GM20000 (cell line): ENCODE measurements around the gene DEFB132.

Experiments used
- DNase-seq: peaks from one replicate; pipeline ENCODE4 v3.0.0; 2012; ENCODE audit warnings: low spot score
- TF ChIP-seq, protein P1 (sequence below): IDR thresholded peaks from 2 replicates; pipeline ENCODE4 v1.5.1; 2012; ENCODE audit warnings: mild to moderate bottlenecking, control low read depth; ENCODE audit errors: extremely low read depth, missing control alignments

DEFB132 gene

DNA sequence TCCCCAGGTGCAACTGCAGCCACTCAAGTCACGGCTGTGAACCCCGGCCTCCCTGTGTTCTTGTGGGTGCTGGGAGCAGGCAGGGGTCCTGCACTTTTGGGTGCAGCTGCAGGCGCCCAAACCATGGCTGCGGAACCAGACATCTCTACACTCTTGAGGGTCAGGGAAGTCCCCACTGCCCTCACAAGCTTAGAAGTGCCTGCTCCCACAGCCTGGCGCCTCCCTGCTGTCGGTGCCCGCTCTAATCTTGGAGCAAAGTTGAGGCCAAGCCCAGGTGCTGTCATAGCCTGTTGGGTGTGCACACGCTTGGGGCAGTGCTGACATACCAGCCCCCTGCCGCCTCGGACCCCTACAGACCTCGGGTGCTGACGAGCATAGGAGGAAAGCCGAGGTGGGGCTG, 6.2 kb downstream of the DEFB132 start:
- TF ChIP-seq, protein P1, sequence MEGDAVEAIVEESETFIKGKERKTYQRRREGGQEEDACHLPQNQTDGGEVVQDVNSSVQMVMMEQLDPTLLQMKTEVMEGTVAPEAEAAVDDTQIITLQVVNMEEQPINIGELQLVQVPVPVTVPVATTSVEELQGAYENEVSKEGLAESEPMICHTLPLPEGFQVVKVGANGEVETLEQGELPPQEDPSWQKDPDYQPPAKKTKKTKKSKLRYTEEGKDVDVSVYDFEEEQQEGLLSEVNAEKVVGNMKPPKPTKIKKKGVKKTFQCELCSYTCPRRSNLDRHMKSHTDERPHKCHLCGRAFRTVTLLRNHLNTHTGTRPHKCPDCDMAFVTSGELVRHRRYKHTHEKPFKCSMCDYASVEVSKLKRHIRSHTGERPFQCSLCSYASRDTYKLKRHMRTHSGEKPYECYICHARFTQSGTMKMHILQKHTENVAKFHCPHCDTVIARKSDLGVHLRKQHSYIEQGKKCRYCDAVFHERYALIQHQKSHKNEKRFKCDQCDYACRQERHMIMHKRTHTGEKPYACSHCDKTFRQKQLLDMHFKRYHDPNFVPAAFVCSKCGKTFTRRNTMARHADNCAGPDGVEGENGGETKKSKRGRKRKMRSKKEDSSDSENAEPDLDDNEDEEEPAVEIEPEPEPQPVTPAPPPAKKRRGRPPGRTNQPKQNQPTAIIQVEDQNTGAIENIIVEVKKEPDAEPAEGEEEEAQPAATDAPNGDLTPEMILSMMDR, result no peak
- DNase-seq, result no peak

DNA sequence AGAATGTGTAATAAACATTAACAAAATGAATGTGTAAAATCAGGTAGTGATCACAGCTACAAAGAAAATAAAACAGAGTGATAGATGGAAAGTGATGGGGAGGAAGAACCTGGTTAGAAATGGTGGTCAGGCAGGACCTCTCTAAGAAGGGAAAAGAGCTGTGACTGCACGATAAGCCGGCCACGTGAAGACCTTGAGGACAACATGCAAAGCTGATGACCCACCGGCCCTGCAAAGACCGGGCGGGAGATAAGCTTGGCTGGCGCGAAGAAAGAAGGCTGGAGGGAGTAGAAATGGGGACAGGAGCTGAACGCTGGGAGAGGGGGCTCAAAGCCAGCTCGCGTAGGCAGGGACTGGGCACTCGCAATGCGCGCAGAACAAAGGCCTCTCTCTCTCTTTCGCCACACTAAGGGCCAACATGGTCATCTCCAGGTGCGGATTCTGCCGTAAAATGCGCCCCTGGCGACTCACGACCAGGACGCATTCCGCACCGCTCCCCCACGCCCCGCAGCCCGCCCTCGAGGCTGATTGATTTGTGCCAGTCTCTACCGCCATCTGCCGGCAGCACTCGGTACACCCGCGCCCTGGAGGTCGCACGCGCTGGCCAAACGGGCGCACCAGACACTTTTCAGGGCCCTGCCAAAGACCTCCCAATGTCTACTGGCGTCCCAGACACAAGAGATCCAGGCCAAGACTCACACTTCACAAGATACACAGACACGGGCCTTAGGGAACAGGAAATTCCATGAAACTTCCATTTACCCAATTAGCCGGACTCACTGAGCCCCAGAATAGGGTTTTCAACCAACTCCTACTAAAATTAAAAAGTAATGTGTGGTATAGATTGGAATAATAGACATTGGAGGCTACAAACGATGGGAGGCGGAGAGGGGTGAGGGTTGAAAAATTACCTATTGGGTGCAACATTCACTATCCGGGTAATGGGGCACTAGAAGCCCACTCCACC, 9.4 kb downstream of the DEFB132 start:
- TF ChIP-seq, protein P1, result peak; percentile 83
- DNase-seq, result peak; percentile 90

DNA sequence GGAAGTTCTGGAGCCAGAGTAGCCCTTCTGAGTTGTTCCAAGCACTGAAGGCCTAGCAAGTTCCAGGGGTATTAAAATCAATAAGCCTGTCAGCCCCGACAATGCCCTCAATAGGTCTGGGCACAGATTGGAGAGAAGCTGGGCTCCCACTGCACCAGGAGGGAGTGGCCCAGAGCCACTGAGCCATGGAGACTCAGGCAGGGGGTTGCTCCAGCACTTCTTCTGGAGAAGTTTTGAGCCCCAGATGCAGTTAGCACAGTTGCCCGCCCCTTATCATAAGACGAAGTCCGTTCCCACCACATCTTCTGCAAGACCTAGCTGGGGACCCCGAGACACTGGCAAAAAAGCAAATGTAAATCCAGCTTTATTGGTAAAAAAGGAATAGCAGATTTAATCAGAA, 13.0 kb downstream of the DEFB132 start:
- TF ChIP-seq, protein P1, result no peak
- DNase-seq, result no peak

DNA sequence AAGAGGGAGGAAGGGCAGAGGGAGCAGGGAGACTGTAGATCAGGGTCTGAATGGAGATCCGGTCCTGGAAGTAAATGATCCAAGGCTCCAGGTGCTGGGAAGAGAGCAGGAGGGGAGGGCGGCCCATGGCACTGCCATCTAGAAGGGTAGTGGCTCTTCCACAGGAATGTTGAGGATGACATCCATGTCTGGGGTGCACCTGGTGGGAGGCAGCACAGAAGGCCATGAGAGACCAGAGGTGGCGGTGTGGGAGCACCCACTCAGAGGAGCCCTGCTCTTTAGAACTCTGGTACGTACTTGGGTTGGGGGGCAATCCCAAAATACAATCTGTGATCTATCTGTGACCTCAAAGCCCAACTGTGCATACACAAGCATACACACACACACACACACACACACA, 13.5 kb downstream of the DEFB132 start:
- no peak for DNase-seq
- TF ChIP-seq, protein P1, result no peak

DNA sequence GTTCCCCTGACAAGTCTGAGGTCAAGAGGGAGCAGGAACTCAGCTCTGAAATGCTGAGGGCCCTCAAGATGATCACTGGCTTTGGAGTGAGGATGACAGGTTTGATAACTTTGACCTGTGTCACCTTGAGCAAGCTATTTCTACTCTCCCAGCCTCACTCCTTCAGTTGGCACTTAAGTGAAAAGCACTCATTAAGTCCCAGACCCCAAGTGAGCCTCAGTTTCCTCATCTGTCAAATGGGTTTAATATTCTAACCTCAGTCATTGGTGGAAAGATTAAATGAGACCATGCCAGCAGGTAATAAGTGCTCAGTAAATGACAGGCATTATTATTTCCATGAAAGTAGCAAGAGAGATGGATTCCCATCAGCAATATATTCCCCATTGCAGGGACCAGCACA, 14.0 kb downstream of the DEFB132 start:
- TF ChIP-seq, protein P1, result no peak
- DNase-seq, result no peak

DNA sequence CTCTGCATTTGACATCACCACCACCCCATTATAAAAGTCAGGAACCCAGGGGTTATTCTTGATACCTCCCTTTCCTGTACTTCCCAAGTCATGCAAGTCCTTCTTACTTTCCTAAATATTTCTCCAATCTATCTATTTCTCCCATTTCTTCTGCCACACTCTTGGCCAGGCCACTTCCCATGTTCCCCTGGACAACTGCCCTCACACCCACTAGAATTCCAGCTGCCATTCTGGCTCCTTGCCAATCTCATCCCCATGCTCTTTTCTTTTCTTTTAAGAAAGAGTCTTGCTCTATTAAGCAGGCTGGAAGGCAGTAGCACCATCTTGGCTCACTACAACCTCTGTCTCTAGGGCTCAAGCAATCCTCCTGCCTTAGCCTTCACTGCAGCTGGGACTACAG, 15.2 kb downstream of the DEFB132 start:
- DNase-seq, result no peak
- TF ChIP-seq, protein P1, result no peak

DNA sequence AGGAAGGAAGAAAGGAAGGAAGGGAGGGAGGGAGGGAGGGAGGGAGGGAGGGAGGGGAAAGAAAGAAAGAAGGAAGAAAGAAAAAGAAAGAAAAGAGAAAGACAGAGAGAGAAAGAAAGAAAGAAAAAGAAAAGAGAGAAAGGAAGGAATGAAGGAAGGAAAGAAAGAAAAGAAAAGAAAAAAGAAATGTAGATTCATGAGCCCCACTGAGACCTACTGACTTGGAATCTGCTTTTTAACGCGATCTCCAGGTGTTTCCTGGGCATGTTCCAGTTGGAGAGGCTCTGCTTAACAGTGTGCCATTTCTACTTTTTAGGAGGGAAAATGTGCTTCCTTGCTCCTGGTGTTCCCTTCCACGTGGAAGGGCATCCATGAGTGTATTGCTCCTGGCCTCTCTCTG, 16.4 kb downstream of the DEFB132 start:
- TF ChIP-seq, protein P1, result no peak
- DNase-seq, result no peak
